ENCODE measurements around the gene RARA.
A peak's percentile ranks its signal among the peaks of the same experiment; 100 is the strongest.

The RARA gene

DNA sequence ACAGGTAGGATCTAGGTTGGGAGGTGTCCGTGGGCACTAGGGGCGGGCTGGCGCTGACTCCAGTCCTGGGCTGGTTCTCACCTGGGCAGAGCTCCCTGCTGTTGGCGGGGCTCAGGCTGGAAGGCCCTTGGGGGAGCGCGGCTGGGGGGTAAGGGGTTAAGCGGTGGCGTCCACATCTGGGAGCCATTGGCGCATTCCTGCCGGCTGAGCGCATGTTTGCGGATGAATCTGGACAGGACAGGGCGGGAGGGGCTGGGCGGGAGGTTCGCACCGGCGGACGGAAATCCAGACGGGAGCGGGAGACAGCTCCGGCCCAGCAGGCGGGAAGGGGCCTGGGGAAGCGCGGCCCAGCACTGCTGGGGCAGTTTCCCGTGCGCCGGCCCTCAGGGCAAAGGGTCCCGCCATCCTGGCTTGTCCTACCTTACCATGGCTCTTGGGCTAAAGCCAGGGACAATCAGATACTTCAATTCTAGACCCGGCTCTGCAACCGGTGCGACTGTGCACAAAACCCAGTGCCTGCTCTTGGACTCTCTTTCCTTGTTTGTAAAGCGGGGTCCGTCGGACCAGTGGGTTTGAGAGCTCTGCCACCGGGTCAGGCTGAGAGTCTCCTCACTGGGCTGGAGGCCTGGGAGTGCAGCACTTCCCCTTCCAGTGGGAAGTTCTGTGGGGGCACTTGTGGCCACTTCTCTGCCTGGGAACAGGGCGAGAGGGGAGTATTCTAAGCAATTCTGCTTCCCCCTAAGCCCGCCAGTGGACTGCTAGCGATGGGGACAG is 7.8 kb downstream of the RARA start:
- DNase-seq: peak; percentile 82

DNA sequence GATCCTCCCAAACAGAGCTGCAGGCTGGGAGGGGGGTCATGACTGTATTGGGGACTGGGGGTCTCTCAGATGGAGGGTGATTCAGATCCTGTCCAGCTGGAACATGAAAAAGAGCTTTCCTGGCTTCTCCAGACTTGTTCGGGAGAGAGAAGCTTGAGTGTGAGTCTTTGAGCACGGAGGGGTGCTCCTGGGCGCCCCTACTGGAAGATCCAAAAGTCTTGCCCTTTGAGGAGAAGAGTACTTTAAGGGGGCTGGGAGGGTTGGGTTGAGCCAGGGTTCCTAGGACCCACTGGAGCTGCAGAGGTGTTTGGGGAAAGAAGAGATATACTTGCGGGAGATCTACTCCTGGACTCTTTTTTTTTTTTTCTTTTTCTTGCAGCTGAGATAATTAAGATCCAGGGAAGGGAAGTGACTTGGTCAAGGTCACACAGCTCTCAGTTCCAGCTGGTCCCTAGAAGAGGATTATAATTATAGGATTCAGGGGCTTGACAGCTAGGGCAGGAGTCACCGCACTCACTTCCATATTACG is 8.4 kb downstream of the RARA start:
- peak; percentile 77 for DNase-seq

GRCh38 chr17:40317880-40318829 is 9.2 kb downstream of the RARA start:
- peak; percentile 96 for DNase-seq

DNA sequence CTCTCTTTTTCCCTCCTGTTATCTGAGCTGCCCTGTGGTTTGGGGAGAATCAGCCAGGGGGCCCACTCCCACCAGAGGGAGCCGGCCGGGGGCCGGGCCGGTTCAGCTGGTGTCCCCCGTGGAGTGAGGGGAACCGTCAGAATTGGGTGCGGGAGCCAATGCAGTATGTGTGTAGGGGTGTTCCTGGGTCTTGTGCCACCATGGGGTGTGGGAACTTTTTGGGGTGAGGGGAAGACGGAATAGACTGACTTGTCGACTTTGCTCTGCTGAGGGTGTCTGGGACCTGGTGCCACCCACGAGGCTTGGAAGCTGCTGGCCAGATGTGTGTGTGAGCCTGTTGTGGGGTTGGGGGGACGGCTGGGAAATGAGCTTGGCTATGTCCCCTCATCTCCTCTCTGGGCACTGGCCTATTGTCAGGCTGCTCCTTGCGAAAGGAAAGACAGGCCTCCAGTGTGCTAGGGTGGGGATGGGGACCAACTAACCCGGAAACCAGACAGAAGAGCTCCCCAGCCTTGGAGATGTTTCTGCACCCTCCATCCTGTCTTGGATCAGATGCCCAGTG is 9.9 kb downstream of the RARA start:
- DNase-seq: no peak

DNA sequence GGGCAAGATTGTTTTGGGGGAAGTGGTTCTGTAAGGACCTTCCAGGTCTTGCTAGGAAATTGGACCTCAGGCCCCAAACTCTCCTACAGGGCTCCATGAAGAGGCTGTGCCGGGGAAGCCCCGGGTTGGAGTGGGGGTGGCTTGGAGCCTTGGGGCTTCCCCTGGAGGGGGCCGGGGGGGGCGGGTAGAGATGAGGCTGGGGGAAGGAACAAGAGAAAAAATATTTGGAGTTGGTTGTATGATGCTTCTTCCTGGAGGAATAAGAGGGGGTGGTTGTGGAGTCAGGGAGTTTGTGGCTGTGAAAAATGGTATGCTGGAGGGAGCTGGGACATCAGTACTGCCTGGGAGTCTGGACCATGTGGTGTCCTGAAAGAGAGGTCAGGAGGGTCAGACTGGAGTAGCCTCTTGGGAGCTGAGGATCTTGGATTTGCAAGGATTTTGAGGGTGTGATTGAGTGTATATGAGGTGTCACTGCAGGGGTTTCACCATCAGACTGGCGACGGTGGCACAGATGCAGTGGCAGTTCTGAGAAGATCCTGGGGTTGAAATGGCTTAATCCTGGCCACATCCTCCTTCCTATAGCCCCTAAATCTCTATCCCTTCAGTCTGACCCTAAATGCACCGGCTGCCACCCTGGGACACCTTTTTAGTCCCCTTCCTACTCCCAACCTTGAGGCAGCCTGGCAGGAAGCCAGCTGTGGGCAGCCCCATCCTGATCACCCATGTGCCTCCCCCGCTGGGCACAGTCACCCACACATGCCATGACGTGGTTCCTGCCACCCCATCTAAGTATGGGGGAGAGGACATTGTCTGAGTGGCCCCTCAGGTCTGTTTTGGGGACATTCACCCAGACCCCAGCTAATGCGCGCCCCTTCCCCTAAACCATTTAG is 10.9 kb downstream of the RARA start:
- DNase-seq: no peak

- DNase-seq: peak; percentile 78
Measured at GRCh38 chr17:40320756-40321523, 12.0 kb downstream of the RARA start.

GRCh38 chr17:40321524-40321929 is 12.5 kb downstream of the RARA start:
- no peak for DNase-seq

DNA sequence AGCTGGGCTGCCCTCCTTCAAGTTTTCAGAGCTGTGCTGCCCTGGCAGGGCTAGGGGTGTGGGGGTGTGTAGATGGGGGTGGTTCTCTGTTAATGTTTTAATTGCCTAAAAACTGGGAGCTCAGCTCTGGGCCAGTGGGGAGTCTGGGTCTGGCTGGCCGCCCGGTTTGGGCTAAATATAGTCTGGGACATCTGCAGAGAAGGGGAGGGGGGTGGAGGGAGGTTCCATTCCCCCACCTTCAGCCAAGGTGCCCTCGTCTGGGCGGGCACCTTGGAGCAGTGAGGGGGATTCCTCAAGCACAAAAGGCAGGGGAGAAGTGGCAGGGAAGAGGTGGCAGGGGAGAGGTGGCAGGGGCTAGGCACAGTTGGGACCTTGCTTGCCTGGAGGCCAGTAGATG is 13.0 kb downstream of the RARA start:
- no peak for DNase-seq

- peak; percentile 79 for DNase-seq
Measured at GRCh38 chr17:40322358-40323315, 13.7 kb downstream of the RARA start.

DNA sequence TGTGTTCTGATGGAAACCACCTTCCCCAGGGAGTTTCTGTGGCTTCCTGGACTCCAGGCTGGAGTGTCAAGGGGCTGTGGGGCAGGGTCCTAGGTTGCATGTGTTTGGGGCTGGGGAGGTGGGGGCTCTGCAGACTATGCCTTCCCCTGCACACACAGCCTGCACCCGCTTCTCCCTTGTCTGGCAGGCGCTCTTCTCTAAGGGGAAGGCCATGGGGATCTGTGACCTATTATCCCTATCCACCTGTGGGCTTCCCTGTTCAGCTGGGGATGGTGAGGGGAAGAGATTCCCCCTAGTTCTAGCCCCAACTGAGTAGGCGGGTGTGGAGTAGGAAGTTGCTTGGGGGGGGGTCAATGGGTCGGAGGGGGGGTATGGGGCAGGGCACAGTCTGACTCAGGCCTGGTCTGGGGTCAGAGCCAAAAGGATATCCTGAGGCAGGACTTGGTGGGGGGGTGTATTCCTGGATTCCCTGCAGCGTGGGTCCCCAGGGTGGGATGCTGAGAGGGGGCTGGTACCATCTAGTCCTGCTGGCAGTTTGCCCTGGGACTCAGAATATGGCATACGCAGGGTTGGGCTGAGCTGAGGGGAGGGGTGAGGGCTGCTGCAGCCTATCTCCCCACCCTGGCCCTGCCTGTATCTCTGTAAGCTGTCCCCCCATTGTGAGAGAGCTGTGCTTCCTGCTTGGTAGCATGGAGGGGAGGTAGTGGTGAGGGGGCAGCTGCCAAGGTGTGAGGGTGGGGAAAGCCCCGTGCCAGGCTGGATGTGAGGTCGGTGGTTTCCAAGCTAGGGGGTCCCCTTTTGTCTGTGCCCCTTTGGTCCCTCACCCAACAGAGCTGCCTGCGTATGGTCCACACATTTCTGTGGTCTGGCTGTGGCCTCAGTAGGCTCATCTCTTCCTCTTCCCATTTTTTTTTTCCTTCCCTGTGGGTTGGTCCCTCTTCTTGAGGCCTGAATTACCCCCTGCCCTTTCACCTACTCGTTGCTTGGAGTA is 14.7 kb downstream of the RARA start:
- peak; percentile 77 for DNase-seq

- no peak for DNase-seq
Measured at GRCh38 chr17:40325156-40326013, 16.4 kb downstream of the RARA start.

DNA sequence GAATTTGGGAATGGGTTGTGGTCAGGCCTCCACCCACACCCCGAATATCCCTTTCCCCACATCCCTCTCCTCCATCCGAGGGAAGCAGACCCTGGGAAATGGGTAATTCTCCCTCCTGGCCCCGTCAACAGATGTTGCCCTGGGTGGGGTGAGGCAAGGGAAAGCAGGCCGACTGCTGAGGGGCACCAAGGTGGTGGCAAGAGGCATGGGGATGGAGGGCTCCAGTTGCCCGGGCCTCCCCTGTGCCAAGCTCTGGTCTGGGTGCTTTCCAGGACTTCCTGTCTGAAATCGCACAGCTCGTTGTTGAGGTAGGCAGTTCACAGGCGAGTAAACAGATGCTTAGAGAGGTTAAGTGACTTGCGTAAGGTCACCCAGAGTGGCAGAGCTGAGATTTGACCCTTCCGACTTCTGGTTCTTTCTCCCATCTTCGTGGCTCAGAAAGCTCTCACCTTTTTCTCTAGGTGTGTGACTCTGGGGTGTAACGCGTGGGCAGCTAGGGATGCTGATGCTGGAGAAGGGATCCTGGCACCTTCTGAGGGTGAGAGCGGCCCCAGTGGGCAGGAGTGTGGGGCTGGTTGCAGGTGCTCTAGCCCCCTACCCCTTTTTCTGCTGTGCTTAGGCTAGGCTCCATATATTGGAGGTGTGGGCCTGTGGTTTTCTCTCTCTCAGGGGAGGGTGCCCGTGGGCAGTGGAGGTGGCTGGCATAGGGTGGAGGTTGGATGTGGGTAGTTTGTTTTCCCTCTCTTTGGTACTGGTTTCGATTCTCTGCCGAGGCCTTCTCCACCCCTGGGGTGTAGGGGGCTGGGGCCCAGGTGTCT is 17.2 kb downstream of the RARA start:
- no peak for DNase-seq

DNA sequence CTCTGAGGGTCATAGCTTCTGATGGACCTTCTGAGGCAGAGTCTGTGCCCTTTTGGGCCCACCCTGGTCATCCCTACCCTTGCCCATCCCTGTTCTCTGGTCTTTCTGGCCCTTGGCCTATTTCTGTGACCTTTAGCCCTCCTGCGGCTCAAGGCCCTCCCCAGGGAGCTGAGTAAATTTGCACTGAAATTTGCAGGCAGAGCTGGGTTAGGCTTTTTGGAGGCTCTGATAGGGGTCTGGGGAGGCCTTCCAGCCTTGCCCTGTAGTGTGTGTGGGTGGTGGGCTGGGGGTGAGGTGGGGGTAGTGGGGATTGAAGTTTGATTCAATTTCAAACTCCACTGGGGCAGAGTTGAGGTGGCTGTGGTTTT is 17.8 kb downstream of the RARA start:
- no peak for DNase-seq

- DNase-seq: no peak
Measured at GRCh38 chr17:40327244-40327729, 18.3 kb downstream of the RARA start.

- DNase-seq: no peak
Measured at GRCh38 chr17:40327735-40328385, 18.9 kb downstream of the RARA start.

DNA sequence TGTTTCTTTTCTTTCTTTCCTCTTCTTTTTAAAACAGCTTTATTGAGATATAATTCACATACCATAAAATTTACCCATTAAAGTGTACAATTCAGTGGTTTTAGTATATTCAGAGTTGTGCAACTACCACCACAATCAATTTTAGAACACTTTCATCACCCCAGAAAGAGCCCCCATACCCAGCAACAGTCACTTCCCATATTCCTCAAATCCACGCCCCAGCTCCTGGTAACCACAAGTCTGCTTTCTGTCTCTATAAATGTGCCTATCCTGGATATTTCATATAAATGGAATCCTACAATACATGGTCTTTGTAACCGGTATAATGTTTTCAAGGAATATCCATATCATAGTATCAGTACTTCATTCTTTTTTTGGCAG is 19.4 kb downstream of the RARA start:
- peak; percentile 53 for DNase-seq

Data from fibroblast of upper back skin (primary cell).